ENCODE results near the gene BLMH. TPM values are rescaled to one million over a fixed set of nuclear protein-coding genes. Genes with fewer than 3 reads are reported as not detected.
A peak's percentile ranks its signal among the peaks of the same experiment; 100 is the strongest.

Gene BLMH
- total and polyA plus RNA-seq, 2 experiments from 2014 or later = 39.7 to 47.3 TPM

- peaks cover 21% of the 10 kb centered on the region for H3K36me3 ChIP-seq
- DNase-seq (ENCODE audit: low read depth in 1 of 2, low spot score in 1 of 2) = peak; percentile 62 to 79
These were observed 13.7 kb downstream of the BLMH start for GRCh38 chr17:30278032-30278431.

GRCh38 chr17:30275911-30276310 lies 15.8 kb downstream of the BLMH start:
- TF ChIP-seq CTCF (IDR thresholded peaks at IDR 0.05; ENCODE audit: low read depth, low read length) = no peak
- no peak for DNase-seq (ENCODE audit: low read depth in 1 of 2, low spot score in 1 of 2)
- peaks cover 42% of the 10 kb centered on the region for H3K36me3 ChIP-seq
- no peak overlapping the region for H3K4me3 ChIP-seq
- H3K27me3 ChIP-seq = no peaks in the 10 kb centered on the region
- no peaks in the 10 kb centered on the region for H3K9me3 ChIP-seq (ENCODE audit: low read depth)
- H3K4me1 ChIP-seq (ENCODE audit: low read depth) = no peaks in the 10 kb centered on the region
- H3K27ac ChIP-seq = no peak overlapping the region

More at GRCh38 chr17:30278032-30278431, 13.7 kb downstream of the BLMH start:
- no peak overlapping the region for H3K4me3 ChIP-seq
- no peak overlapping the region for H3K27ac ChIP-seq
- no peaks in the 10 kb centered on the region for H3K4me1 ChIP-seq (ENCODE audit: low read depth)
- TF ChIP-seq CTCF (IDR thresholded peaks at IDR 0.05; ENCODE audit: low read depth, low read length) = peak; percentile 65
- H3K27me3 ChIP-seq = no peaks in the 10 kb centered on the region
- no peaks in the 10 kb centered on the region for H3K9me3 ChIP-seq (ENCODE audit: low read depth)

- no peaks in the 10 kb centered on the region for H3K27me3 ChIP-seq
- H3K9me3 ChIP-seq (ENCODE audit: low read depth) = no peaks in the 10 kb centered on the region
- H3K4me3 ChIP-seq = no peak overlapping the region
- no peak for DNase-seq (ENCODE audit: low read depth in 1 of 2, low spot score in 1 of 2)
- no peaks in the 10 kb centered on the region for H3K4me1 ChIP-seq (ENCODE audit: low read depth)
- H3K36me3 ChIP-seq = peaks cover 39% of the 10 kb centered on the region
- no peak overlapping the region for H3K27ac ChIP-seq
- no peak for TF ChIP-seq CTCF (IDR thresholded peaks at IDR 0.05; ENCODE audit: low read depth, low read length)
These were observed 16.9 kb downstream of the BLMH start for GRCh38 chr17:30274887-30275286.

GRCh38 chr17:30273373-30273772 lies 18.4 kb downstream of the BLMH start:
- Histone ChIP-seq H3K4me3 (no peak overlapping the region), H3K9me3 (ENCODE audit: low read depth) (no peaks in the 10 kb centered on the region), H3K27ac (no peak overlapping the region), H3K4me1 (ENCODE audit: low read depth) (no peaks in the 10 kb centered on the region), H3K36me3 (peaks cover 36% of the 10 kb centered on the region), H3K27me3 (no peaks in the 10 kb centered on the region)
- DNase-seq (ENCODE audit: low read depth in 1 of 2, low spot score in 1 of 2) = peak in 1 of 2 donors; percentile 20
- TF ChIP-seq CTCF (IDR thresholded peaks at IDR 0.05; ENCODE audit: low read depth, low read length) = no peak

- no peak for TF ChIP-seq CTCF (IDR thresholded peaks at IDR 0.05; ENCODE audit: low read depth, low read length)
- H3K27ac ChIP-seq = no peak overlapping the region
- H3K36me3 ChIP-seq = peaks cover 36% of the 10 kb centered on the region
- no peak overlapping the region for H3K4me3 ChIP-seq
- H3K4me1 ChIP-seq (ENCODE audit: low read depth) = no peaks in the 10 kb centered on the region
- no peak for DNase-seq (ENCODE audit: low read depth in 1 of 2, low spot score in 1 of 2)
- no peaks in the 10 kb centered on the region for H3K9me3 ChIP-seq (ENCODE audit: low read depth)
- H3K27me3 ChIP-seq = no peaks in the 10 kb centered on the region
These were observed 20.6 kb downstream of the BLMH start for GRCh38 chr17:30271102-30271501.

- peaks cover 15% of the 10 kb centered on the region for H3K4me1 ChIP-seq (ENCODE audit: low read depth)
- H3K27me3 ChIP-seq = no peaks in the 10 kb centered on the region
- H3K4me3 ChIP-seq = no peak overlapping the region
- H3K36me3 ChIP-seq = peaks cover 22% of the 10 kb centered on the region
- H3K9me3 ChIP-seq (ENCODE audit: low read depth) = no peaks in the 10 kb centered on the region
- H3K27ac ChIP-seq = no peak overlapping the region
- peak in 1 of 2 donors; percentile 39 for DNase-seq (ENCODE audit: low read depth in 1 of 2, low spot score in 1 of 2)
- TF ChIP-seq CTCF (IDR thresholded peaks at IDR 0.05; ENCODE audit: low read depth, low read length) = no peak
These were observed 24.1 kb downstream of the BLMH start for GRCh38 chr17:30267625-30268024.
